GM19324 (cell line): Measurements from ENCODE around the gene BTG3.

ENCODE experiments used
- ATAC-seq: cut with Tn5 transposase; IDR thresholded peaks from one replicate; pipeline ENCODE4 v1.9.1; 2021; ENCODE audit warnings: mild to moderate bottlenecking, moderate library complexity; ENCODE audit not compliant: unreplicated experiment, low FRiP score

The BTG3 gene

GRCh38 chr21:17590430-17590829 lies 22.3 kb downstream of the BTG3 start:
- ATAC-seq: no peak

GRCh38 chr21:17585875-17586450 lies 26.7 kb downstream of the BTG3 start:
- no peak for ATAC-seq

- ATAC-seq: no peak
Measured at GRCh38 chr21:17583898-17584297, 28.8 kb downstream of the BTG3 start.

GRCh38 chr21:17580319-17580718 lies 32.4 kb downstream of the BTG3 start:
- no peak for ATAC-seq

- ATAC-seq: no peak
Measured at GRCh38 chr21:17578876-17579275, 33.8 kb downstream of the BTG3 start.

- no peak for ATAC-seq
Measured at GRCh38 chr21:17578162-17578561, 34.5 kb downstream of the BTG3 start.

- ATAC-seq: no peak
Measured at GRCh38 chr21:17577701-17578100, 35.0 kb downstream of the BTG3 start.

- ATAC-seq: no peak
Measured at GRCh38 chr21:17576080-17576835, 36.4 kb downstream of the BTG3 start.

GRCh38 chr21:17575076-17575475 lies 37.6 kb downstream of the BTG3 start:
- ATAC-seq: no peak

- ATAC-seq: no peak
Measured at GRCh38 chr21:17572431-17572830, 40.3 kb downstream of the BTG3 start.

- ATAC-seq: no peak
Measured at GRCh38 chr21:17570786-17571185, 41.9 kb downstream of the BTG3 start.

GRCh38 chr21:17560377-17561025 lies 52.2 kb downstream of the BTG3 start:
- ATAC-seq: no peak

- ATAC-seq: no peak
Measured at GRCh38 chr21:17554679-17555465, 57.8 kb downstream of the BTG3 start.

- no peak for ATAC-seq
Measured at GRCh38 chr21:17554120-17554519, 58.6 kb downstream of the BTG3 start.

GRCh38 chr21:17552410-17552809 lies 60.3 kb downstream of the BTG3 start:
- ATAC-seq: no peak

- ATAC-seq: no peak
Measured at GRCh38 chr21:17550671-17551308, 61.9 kb downstream of the BTG3 start.

- no peak for ATAC-seq
Measured at GRCh38 chr21:17548262-17548661, 64.4 kb downstream of the BTG3 start.

- ATAC-seq: no peak
Measured at GRCh38 chr21:17545007-17545406, 67.7 kb downstream of the BTG3 start.
